Tibial nerve (tissue), 3 donors: ENCODE data around the gene PTGR3.

Experiments used
- CTCF ChIP-seq, 5 experiments: fragments of 200-600 bp in 3 of 5; fragments of 450-650 bp in 2 of 5; sonication (generic) in 3 of 5; IDR thresholded peaks; one replicate each; pipeline ENCODE4 v1.5.1; 2016 to 2019; ENCODE audit warnings: antibody characterized with exemption in 5 of 5, mild to moderate bottlenecking in 3 of 5, moderate library complexity in 2 of 5
- POLR2A ChIP-seq, 2 donors: fragments of 450-650 bp; IDR thresholded peaks; one replicate each; pipeline ENCODE4 v1.6.1; 2017; ENCODE audit warnings: antibody characterized with exemption in 2 of 2, mild to moderate bottlenecking in 2 of 2, moderate library complexity in 2 of 2

DNA sequence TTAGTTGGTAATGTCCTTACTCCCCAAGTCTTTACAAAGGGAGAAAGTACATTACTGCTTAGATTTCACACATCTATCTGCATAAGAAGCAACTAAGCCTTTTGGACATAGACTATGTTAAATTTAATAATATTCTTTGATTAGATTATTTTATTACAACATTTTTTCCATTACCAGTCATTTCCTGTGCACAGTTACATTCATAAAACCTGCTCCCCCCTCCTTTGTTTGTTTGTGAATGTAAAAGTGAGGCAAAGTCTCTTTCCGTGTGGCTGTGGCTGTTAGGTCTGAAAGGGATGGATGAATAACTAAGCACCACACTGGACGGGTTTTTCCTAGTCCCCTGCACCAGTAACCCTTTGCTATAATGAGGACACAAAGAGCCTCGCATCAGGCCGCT lies 9.6 kb downstream of the PTGR3 start:
- TF ChIP-seq CTCF (IDR thresholded peaks at IDR 0.05): no peak
- no peak for TF ChIP-seq POLR2A (IDR thresholded peaks at IDR 0.05)
